ENCODE data around the gene TMEM178B.
"Not testable (repeated sequence)": the region's sequence is repeated elsewhere in the genome, so short reads cannot be mapped to it uniquely, and the experiment has no call there.

The TMEM178B gene

DNA sequence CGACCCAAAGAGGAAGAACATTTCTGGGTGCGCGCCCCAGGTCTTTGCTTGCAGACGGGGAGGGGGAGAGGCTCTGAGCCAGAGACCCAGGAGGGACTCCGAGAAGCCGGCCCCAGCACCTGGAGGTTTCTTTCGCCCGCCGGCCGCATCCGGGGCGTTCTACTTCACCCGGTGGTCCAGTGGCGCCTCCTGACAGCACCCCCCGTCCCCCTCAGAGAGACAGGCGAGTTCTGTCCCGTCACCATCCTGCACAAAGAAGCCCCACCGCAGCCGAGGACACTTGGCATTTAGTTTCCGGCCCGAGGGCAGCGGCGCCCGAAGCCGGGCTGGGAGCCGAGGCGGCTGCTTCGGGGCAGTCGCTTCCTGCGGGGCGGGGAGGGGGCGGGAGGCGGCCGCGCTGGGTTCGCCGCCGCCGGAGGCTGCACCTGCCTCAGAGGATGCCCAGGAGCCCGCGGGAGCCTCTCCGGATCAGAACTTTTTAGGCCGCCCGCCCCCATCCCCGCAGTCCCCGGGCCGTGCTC is at the start of gene TMEM178B:
Gene TMEM178B (plus strand): TSS at position 424 of the 521 bp plus-strand sequence.
- DNase-seq (ENCODE audit: low read depth in 2 of 3, low spot score in 2 of 3) = peak in 1 of 3 experiments; percentile 7

DNA sequence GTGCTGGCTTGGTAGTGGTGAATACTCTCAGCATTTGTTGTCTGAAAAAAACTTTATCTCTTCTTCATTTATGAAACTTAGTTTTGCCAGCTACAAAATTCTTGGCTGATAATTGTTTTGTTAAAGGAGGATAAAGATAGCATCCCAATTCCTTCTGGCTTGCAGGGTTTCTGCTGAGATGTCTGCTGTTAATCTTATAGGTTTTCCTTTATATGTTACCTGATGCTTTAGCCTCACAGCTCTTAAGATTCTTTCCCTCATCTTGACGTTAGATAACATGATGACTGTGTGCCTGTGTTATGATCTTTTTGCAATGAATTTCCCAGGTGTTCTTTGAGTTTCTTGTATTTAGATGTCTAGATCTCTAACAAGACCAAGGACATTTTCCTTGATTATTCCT is 49.2 kb upstream of the TMEM178B start:
- no peak for DNase-seq (ENCODE audit: low read depth in 2 of 3, low spot score in 2 of 3)

DNA sequence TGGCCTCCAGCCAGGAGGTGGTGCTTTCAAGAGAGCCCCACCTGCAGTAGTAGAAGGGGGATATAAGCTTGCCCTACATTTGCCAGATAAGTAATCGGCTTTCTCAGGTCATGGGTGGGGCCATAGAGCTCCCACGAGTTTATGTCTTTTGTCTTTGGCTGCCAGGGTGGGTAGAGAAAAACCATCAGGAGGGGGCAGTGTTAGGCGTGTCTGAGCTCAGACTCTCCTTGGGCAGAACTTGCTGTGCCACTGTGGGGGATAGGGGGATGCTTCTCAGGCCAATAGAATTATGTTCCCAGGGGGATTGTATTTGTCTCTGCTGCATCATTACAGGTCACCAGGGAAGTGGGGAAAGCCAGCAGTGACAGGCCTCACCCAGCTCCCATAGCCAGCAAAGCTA is 46.8 kb upstream of the TMEM178B start:
- no peak for DNase-seq (ENCODE audit: low read depth in 2 of 3, low spot score in 2 of 3)

DNA sequence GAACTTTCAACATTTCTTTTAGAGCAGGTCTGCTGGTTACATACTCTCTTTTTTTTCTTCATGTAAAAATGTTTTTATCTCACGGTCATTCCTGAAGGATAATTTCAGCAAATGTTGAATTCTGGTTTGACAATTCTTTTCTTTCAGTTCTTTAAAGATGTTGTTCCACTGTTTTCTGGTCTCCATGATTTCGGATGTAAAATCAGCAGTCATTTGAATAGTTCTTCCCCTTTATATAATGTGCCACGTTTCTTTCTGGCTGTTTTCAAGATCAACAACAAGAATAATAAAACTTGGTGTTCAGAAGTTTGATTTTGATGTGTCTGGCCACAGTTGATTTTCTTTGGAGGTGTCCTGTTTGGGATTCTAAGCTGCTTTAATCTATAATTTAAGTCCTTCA is 45.1 kb upstream of the TMEM178B start:
- DNase-seq (ENCODE audit: low read depth in 2 of 3, low spot score in 2 of 3) = no peak

DNA sequence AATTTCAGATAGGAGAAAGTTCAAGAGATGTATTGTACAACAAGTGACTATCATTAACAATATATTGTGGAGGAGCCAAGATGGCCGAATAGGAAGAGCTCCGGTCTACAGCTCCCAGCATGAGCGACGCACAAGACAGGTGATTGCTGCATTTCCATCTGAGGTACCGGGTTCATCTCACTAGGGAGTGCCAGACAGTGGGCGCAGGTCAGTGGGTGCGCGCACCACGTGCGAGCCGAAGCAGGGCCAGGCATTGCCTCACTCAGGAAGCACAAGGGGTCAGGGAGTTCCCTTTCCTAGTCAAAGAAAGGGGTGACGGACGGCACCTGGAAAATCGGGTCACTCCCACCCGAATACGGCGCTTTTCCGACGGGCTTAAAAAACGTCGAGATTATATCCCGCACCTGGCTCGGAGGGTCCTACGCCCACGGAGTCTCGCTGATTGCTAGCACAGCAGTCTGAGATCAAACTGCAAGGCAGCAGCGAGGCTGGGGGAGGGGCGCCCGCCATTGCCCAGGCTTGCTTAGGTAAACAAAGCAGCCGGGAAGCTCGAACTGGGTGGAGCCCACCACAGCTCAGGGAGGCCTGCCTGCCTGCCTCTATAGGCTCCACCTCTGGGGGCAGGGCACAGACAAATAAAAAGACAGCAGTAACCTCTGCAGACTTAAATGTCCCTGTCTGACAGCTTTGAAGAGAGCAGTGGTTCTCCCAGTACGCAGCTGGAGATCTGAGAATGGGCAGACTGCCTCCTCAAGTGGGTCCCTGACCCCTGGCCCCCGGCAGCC is 41.1 kb upstream of the TMEM178B start:
- not testable (repeated sequence) for DNase-seq (ENCODE audit: low read depth in 2 of 3, low spot score in 2 of 3)

DNA sequence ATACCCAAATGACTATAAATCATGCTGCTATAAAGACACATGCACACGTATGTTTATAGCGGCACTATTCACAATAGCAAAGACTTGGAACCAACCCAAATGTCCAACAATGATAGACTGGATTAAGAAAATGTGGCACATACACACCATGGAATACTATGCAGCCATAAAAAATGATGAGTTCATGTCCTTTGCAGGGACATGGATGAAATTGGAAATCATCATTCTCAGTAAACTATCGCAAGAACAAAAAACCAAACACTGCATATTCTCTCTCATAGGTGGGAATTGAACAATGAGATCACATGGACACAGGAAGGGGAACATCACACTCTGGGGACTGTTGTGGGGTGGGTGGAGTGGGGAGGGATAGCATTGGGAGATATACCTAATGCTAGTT is 35.8 kb upstream of the TMEM178B start:
- DNase-seq (ENCODE audit: low read depth in 2 of 3, low spot score in 2 of 3) = not testable (repeated sequence)

DNA sequence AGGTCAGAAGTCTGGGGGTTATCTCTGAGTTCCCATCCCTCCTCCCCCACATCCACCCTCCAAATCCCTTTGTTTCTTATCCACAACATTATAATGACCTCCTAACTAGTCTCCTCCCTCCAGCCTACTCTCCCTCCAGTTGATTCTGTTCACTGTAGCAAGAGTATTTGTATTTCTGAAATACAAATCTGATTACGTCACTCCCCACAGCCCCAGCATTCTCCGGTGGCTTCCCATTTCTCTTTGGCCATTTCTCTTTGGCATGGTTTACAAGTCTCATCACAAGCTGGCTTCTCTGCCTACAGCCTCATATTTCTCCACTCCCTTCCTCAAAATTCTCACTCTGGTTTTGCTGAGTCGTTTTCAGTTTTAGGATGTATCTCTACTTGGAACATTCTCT is 34.5 kb upstream of the TMEM178B start:
- DNase-seq (ENCODE audit: low read depth in 2 of 3, low spot score in 2 of 3) = no peak

DNA sequence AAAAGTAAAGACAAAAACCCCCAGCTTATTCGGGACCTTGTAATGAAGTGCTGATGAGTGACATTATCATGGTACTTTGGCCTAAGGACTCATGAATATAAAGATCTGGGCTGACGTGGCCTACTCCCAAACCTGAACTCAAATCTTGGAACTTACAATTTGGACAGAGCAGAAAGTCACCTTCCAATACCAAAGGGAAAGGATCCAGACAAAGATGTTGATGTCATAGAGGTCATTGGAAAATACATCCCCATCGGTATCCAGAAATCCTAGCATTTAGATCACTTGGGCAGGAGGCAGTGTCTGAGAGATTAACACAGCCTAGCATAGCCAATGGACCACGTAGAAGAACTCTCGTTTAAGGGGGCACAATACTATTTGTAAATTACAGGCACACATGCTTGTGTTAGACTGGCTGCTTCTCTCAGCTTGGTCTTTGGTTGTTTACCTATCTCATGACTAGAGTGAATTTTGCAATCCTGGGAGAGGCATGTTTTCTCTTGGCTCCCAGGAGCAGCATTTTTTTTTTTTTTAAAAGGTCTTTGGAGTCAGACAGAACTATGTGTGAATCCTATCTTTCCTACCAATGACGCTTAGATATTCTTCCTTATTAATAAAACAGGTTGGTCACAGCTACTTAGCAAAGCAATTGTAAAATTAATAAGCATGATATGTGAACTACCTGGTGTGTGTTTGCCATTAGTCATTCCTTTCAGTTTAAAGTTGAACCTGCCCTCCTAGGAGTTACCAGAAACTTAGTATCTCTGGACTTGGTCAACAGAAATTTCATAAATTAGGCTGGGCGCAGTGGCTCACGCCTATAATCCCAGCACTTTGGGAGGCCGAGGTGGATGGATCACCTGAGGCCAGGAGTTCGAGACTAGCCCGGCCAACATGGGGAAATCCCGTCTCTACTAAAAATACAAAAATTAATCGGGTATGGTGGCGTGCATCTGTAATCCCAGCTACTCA is 31.4 kb upstream of the TMEM178B start:
- DNase-seq (ENCODE audit: low read depth in 2 of 3, low spot score in 2 of 3) = no peak

DNA sequence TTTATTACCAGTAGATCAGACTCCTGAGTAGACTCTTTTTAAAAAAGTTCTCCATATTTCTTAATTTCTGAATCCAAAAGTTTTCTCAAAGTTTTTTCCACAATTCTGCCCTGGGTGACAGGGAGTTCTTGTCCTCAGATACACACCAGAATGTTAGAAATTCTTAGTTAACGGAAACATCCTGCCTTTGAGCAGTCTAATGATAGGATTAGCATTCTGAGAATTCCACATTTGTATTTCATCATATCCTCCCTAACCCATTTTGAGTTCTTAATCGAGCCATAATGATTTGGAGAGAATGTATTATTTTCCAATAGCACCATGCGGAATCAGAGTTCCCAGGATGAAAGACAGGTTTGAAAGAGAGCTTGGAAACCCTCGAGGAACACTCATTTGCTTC is 30.2 kb upstream of the TMEM178B start:
- no peak for DNase-seq (ENCODE audit: low read depth in 2 of 3, low spot score in 2 of 3)

DNA sequence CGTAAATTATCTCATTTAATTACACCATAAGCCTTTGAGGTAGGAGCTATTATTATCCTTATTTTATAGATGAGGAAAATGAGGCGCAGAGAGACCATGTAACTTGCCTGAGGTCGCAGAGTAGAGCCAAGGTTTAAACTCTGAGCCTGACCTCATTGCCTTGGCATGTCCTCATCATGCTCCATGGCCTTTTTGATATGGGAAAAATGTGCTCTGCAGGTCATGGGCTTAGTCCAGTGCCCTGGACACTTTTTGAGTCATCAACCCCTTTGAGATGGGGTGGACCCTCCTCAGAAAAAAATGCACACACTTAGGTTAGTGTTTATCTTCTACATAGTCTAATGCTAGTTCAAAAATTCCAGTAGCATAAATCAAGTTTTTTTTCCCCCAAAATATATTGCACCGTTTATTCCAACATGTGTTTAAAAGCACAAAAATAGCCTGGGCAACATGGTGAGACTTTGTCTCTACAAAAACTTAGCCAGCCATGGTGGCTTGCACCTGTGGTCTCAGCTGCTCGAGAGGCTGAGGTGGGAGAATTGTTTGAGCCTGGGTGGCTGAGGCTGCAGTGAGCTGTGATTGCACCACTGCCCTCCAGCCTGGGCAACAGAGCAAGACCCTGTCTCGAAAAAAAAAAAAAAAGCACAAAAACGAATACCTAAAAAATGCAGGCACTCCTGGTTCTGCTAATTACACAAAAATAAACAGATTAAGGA is 28.6 kb upstream of the TMEM178B start:
- DNase-seq (ENCODE audit: low read depth in 2 of 3, low spot score in 2 of 3) = no peak

DNA sequence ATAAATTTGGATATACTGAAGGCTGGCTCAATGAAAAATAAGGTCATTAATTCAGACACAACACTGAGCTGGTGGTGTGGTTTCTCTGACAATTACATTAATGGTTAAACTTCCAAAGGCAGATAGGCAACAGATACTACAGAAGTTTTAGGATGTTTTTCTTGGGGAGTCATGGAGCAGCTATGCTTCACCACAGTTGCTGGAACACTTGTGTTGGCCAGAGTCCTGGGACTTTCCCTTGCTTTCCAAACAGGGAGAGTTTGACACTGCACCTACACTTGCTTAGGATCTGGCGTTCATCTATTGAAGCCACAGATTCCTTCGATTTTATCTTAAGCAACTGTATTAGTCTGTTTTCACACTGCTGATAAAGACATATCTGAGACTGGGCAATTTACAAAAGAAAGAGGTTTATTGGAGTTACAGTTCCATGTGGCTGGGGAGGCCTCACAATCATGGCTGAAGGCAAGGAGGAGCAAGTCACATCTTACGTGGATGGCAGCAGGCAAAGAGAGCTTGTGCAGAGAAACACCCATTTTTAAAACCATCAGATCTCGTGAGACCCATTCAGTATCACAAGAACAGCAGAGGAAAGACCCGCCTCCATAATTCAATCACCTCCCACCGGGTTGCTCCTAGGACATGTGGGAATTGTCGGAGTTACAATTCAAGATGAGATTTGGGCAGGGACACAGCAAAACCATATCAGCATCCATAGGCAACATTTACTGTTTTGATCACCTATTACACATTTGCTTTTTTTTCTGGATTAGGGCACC is 27.8 kb upstream of the TMEM178B start:
- DNase-seq (ENCODE audit: low read depth in 2 of 3, low spot score in 2 of 3) = no peak

DNA sequence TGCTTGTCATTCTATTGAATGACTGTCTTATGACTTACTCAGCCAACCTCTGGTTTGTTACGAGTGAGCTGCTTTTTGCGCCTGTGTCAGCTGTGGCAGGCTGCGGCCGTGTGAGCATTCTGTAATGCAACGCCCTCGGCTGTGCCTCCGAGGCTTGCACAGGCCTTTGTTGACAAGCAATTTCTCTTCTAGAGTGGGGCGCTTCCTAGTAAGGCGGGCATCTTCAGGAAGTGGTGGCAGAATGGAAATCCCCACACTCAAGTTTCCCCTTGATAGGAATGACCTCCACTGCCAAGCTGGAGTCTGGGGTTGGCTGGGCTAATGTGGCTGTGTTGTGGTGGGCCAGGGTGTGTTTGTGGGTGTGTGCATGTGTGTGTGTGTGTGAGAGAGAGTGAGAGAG is 20.2 kb upstream of the TMEM178B start:
- peak; percentile 4 to 30 (median 15) for DNase-seq (ENCODE audit: low read depth in 2 of 3, low spot score in 2 of 3)

DNA sequence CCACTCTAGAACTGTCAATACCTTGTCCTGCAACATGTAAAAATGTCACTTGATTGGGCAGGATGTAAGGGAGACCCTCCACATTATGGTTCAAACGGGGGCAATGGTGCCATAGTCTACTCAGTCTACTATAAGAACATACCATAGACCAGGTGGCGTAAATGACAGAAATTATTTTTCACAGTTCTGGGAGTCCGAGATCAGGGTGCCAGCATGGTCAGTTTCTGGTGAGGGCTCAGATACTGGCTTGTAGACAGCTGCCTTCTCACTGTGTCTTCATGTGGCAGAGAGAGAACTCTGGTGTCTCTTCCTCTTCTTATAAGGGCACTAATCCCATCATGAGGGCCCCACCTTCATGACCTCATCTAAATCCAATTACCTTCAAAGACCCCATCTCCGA is 18.7 kb upstream of the TMEM178B start:
- DNase-seq (ENCODE audit: low read depth in 2 of 3, low spot score in 2 of 3) = no peak

DNA sequence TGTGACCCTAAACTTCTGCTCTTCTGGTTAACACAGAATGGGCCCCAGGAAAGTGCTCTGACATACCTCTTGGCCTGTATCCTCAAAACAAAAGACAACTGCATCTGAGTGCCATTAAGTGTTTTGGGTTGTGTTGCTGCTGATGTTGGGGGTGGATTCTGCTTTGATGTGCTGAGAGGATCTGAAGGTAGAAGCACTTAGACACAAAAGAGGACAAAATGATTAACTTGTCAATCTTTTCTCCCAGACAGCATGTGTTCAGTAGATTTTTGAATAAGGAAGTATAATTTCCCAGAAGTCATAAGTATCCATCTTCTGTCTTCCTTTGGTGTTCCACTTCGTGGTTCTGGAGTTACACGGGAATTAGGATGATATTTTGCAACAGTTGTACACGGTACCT is 16.1 kb upstream of the TMEM178B start:
- no peak for DNase-seq (ENCODE audit: low read depth in 2 of 3, low spot score in 2 of 3)

DNA sequence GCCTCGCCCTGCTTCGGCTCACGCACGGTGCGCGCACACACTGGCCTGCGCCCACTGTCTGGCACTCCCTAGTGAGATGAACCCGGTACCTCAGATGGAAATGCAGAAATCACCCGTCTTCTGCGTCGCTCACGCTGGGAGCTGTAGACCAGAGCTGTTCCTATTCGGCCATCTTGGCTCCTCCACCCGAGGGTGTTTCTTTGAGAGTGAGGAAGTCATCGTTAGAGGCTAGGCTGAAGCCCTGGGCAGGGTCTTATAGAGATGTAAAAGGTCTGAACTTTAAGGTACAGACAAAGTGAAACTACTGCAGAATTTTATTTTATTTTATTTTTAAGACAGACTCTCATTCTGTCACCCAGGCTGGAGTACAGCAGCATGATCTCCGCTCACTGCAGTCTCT is 6.0 kb upstream of the TMEM178B start:
- not testable (repeated sequence) for DNase-seq (ENCODE audit: low read depth in 2 of 3, low spot score in 2 of 3)

DNA sequence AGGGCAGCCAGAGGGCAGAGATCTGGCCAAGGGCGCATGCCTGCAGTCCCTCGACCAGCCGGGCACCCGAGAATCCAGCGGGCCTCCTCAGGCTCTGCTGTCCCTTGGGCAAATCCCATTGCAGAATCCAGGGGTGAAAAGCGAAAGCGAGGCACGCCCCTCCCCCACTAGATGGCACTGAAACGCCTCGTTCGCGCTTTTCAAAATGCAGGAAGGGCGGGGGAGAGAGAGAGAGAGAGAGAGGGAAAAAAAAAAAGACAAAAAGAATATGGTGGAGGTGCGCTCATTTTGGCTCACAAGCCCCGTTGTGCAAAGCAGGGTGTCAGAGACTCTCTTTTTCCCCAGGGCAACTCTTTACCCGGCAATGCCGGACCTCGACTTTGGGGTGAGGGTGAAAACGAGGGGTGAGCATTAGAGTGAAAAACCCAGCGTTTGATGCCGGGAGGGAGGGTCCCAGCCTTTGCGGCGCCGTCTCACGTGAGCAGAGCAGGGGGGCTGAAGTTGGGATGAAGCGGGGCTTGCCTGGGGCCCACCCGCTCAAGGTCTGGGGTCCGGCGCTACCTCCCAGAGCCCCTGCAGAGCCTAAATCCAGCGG is 2.5 kb upstream of the TMEM178B start:
- DNase-seq (ENCODE audit: low read depth in 2 of 3, low spot score in 2 of 3) = peak in 1 of 3 experiments; percentile 5

DNA sequence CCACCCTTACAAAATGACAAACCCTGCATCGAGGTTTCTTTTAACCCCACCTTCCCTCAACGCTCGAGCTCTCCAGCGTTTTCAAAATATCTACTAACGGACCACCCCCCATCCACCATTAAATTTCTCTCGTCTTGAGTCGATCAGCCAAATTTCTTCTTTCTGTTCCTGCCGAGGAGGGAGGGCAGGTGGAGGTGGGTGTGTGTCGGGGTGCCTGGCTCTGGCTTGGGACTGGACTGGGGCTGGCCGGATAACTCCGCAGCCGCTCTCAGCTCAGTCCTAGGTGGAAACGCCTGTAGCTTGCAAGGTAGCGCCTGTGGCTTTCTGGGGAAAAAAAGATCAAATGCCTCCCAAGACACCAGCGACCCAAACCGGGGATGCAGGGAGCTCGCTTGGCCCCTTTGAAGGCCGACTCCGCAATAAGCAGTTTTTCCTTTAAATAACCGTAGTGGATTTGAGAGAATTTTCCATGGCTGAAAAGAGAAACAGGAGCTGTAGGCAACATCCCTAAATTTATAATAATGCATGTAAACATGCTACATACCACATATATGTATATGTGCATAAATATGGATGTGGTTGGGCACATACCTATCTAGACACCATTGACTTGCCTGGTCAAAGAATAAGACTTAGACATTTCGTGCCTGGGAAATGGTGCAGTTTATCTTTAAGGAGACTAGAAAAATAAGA is 1.9 kb upstream of the TMEM178B start:
- DNase-seq (ENCODE audit: low read depth in 2 of 3, low spot score in 2 of 3) = no peak

DNA sequence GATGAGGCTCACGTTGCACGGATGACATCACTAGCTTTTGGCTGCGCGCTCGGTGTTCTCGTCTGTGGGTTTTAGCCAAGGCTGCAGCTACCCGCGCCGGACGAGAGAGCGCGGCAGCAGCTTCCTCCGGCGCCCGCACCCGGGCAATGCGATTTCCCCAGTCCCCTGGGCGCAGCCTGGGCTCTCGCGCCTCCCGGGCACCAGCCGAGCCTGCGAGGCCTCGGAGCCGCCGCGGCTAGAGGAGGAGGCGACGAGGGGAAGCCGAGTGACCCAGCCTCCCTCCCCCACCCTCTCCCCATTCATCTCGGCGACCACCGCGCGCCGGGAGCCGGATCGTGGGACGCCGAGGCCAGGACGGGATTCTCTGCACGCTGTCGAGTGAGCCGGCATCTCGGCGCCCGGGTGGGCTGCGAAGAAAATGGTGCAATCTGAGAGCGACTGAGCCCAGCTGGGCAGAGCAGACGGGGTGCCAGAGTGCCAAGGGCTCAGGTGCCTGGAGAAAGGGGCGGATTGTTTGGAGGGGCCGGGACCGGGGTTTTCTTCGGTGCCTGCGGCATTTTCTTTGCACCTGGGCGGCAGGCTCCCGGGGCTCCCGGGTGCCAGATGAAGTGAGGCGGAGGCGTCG is 1.2 kb upstream of the TMEM178B start:
- peak in 1 of 3 experiments; percentile 3 for DNase-seq (ENCODE audit: low read depth in 2 of 3, low spot score in 2 of 3)

DNA sequence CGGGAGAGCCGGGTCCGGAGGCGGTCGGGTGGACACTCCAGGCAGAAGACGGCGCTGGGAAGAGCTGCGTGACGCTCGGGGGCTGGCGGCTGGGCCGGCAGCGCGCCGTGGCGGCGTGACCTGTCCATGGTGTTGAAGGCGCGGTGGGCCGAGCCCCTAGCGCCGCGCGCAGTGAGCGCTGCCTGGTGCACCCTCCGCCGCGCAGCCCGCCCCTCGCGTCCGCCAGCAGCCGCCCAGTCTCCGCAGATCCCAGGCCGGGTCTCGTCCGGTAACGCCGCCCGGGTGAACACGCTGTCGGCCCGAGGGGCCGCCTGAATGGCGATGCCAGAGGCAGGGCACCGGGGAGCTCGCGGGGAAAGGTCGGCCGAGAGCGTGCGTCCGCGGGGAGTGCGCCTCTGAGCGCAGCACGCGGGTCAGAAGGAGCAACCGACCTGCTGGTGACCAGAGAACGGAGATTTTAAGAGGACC is 657 bp upstream of the TMEM178B start:
- peak in 1 of 3 experiments; percentile 7 for DNase-seq (ENCODE audit: low read depth in 2 of 3, low spot score in 2 of 3)

All from activated CD8-positive, alpha-beta memory T cell treated with anti-CD3 and anti-CD28 coated beads for 48 hours (primary cell).